Measurements from ENCODE around the gene SULT2B1.
"Not testable (repeated sequence)": the region's sequence is repeated elsewhere in the genome, so short reads cannot be mapped to it uniquely, and the experiment has no call there.

The SULT2B1 gene

DNA sequence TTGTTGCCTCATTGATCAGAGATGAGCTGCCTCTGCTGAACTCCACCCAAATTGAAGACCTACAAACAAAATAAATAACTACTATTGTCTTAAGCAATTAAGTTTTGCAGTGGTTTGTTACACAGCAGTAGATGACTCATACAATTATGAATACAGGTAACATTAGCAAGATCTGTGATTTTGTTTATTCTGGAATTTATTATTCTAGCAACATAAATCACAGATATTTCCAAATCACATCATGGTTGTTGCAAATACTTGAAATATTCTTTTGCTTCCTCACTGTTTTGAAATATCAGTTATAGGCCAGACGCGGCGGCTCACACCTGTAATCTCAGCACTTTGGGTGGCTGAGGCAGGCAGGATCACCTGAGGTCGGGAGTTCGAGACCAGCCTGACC is 27.2 kb upstream of the SULT2B1 start:
- DNase-seq (ENCODE audit: extremely low read depth in 1 of 2, low read depth in 1 of 2) = no peak

DNA sequence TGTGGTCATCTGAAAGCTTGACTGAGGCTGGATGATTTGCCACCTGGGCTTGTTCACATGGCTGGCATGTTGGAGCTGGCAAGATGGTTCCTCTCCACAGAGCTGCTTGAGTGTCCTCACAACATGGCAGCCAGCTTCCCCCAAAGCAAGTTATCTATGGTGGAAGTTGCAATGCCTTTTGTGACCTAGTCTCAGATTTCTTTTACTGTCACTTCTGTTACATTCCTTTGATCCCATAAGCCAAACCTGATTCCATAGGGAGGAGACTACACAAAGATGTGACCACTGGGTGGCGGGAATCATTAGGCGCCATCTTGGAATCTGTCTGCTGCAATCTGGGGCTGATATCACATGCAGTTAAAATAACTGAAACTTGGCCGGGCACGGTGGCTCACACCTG is 22.8 kb upstream of the SULT2B1 start:
- DNase-seq (ENCODE audit: extremely low read depth in 1 of 2, low read depth in 1 of 2) = no peak

DNA sequence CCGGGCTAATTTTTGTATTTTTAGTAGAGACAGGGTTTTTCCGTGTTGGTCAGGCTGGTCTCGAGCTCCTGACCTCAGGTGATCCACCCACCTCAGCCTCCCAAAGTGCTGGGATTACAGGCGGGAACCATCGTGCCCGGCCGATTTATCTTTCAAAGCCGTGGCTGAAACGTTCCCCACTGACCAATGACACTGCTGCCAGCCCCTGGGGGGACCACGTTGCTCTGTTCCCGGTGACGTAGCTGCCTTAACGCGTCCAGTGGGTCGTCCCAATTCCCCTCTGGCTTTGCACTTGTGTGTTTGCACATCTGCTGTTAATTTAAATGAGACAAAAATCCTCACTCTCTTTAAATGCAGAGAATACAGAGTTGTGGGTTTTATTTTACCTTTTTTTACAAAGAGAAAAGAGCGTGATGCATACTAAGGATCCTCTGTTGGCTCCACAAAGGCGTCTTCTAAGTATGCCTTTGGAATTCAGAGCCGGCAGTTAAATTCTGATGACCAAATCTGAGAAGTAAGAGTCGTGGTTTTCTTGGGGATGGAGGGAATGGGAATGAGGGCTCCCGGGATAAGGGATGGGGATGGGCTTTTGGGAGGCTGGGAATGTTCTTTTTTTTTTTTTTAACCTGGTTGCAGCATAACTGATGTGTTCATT is 21.8 kb upstream of the SULT2B1 start:
- no peak for DNase-seq (ENCODE audit: extremely low read depth in 1 of 2, low read depth in 1 of 2)

DNA sequence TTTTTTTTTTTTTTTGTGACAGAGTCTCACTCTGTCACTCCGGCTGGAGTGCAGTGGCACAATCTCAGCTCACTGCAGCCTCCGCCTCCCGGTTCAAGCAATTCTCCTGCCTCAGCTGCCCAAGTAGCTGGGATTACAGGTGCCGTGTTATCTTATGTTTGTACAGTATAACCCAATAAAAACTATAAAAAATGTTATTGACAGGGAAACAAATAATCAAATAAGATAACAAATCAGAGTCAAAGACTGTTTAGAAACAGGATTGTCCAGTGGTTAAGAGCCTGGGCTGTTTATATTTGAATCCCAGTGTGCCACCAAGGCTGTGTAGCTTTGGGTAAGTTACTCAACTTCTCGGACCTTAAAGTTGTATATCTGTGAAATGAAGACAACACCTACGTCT is 21.2 kb upstream of the SULT2B1 start:
- DNase-seq (ENCODE audit: extremely low read depth in 1 of 2, low read depth in 1 of 2) = no peak

DNA sequence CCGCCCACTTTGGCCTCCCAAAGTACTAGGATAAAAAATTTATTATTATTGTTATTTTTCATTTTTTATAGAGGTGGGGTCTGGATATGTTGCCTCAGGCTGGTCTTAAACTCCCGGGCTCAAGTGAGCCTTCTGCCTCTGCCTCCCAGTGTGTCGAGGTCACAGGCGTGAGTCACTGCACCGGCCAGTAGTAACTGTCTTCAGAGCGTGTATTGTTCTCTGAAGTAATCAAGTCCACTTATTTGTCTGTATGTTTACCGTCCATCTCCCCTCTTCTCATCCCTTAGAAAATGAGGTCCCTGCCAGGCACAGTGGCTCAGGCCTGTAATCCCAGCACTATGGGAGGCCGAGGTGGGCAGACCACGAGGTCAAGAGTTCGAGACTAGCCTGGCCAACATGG is 18.2 kb upstream of the SULT2B1 start:
- no peak for DNase-seq (ENCODE audit: extremely low read depth in 1 of 2, low read depth in 1 of 2)

DNA sequence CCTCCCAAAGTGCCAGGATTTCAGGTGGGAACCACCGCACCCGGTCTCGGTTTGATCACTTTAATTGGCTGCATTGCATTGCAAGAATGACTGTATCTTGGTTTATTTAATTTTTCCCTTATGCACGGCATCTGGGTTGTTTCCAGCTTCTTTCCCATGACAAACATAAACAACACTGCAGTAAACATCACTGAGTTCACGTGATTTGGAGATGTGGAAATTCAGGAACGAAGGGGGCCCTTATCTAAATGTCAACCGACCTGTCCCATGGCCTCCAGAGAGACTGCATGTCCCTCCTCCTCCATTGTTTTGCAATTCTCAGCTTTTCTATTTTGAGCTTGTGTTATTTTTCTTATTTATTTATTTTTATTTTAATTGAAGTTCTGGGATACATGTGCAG is 14.4 kb upstream of the SULT2B1 start:
- DNase-seq (ENCODE audit: extremely low read depth in 1 of 2, low read depth in 1 of 2) = no peak

DNA sequence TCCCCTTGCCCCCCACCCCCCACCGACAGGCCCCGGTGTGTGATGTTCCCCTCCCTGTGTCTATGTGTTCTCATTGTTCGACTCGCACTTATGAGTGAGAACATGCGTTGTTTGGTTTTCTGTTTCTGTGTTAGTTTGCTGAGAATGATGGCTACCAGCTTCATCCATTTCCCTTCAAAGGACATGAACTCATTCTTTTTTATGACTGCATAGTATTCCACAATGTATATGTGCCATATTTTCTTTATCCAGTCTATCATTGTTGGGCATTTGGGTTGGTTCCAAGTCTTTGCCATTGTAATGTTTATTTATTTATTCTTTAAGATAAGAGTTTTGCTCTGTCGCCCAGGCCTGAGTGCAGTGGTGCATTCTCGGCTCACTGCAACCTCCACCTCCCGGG is 13.9 kb upstream of the SULT2B1 start:
- DNase-seq (ENCODE audit: extremely low read depth in 1 of 2, low read depth in 1 of 2) = not testable (repeated sequence)

DNA sequence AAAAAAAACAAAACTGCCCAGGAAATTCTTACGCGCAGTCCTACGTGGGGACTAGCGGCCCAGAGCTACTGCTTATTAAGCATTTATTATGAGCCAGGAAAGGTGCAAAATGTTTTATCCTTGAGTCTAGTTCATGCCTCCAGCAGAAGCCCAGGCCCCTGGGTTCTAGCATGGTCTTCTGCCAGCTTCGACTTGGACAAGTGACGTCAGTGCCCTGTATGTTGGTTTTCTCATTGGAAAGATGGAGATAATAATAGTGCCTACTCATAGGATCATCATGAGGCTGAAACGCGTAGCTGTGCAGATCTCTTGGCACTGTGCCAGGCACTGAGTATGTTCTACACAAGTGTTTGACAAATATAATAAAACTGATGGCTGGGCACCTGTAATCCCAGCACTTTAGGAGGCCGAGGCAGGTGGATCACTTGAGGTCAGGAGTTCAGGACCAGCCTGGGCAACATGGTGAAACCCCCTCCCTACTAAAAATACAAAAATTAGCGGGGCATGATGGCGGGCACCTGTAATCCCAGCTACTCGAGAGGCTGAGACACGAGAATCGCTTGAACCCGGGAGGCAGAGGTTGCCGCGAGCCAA is 12.4 kb upstream of the SULT2B1 start:
- DNase-seq (ENCODE audit: extremely low read depth in 1 of 2, low read depth in 1 of 2) = no peak

DNA sequence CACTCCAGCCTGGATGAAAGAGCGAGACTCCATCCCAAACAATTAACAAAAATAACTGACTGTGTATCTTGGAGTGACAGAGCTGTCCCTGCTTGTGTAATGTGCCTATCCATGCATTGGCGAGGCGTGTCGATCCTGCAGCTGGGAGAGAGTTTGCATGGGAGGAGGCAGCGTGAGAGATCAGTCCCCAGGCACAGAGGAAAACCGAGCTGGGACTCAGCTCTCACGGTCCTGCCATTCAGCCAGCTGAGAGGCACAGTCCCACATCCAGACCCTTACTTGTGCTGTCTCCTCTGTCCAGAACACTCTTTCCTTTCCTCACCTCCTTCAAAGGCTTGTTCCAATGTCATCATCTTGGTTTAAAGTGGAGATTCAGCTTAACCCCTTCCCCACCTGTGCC is 11.9 kb upstream of the SULT2B1 start:
- DNase-seq (ENCODE audit: extremely low read depth in 1 of 2, low read depth in 1 of 2) = no peak

DNA sequence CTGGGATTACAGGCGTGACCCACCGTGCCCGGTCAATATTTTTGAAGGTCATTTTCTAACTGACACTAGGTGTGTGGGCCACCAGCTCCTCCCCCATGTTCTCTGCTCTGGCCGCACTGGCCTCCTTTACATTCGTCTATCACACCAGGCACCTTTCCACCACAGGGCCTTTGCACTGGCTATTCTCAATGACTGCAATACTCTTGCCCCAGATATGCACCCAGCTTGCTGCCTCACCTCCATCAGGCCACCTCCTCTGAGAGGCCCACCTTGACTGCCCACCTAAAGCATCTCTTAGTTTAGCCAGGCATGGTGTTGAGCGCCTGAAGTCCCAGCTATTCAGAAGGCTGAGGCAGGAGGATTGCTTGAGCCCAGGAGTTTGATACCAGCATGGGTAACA is 10.2 kb upstream of the SULT2B1 start:
- no peak for DNase-seq (ENCODE audit: extremely low read depth in 1 of 2, low read depth in 1 of 2)

DNA sequence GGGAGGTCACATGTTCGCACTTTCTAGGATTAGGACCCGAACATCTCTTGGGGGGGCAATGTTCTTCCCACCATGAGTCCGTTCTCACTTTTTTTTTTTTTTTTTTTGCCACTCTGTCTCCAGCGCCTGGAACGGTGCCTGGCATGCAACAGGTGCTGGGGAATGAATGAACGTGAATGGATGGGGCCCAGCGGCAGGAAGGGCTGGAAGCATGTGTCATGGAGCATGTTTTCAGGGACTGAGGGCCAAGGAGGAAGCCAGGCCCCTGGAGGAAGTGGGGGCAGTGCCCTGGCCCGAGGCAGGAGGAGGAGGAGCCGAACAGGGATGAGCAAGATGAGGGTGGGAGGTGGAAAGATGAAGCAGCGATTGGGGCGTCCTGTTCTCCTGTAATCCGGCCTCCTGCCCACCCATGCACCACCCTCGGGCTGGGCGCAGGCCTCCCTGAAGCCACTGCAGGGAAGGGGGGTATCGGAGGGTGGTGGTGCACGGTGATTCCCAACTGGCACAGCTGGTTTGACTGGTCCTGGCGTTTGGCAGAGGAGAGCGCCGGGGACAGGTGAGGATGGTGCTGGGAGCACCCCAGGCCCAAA is 8.8 kb upstream of the SULT2B1 start:
- no peak for DNase-seq (ENCODE audit: extremely low read depth in 1 of 2, low read depth in 1 of 2)

DNA sequence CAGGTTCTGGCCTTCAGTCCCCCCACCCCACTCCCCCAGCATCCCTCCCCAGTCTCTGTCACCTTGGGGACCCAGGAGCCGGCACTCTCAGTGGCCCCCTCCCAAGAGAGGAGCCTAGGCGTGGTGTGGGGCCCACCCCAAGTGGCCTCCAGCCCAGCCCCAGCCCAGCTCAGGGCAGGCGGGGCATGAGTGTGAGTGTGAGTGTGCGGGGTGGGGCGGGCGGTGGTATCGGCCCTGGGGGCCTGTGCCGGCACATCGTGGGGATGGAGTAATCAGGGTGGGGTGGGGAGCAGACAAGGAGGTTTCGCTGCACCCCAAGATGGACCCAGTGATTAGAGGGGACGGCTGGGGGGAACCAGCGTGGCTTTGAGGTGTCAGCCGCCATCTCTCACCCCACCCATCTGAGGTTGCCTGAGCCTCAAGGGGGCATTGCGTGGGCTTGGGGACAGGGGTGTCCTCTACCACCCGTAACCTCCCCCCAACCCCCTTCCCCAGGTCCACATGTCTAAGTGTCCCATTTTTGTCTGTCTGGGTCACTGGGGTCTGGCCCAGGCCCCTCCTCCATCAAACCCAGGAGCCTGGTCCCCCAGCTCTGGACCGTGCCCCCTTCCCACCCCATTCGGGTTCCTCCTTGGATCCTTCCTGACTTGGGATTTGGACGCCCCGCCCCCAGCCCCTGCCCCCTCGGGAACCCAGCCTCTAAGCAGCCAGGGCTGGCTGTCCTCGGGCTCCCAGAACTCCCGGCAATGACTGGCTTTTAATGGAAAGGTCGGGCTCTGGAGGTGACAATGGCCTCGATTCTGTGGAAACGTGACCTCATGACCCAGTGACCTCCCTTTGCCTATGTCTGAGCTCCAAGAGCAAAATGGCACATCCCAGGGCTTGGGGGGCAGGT is 6.9 kb upstream of the SULT2B1 start:
- DNase-seq (ENCODE audit: extremely low read depth in 1 of 2, low read depth in 1 of 2) = no peak

DNA sequence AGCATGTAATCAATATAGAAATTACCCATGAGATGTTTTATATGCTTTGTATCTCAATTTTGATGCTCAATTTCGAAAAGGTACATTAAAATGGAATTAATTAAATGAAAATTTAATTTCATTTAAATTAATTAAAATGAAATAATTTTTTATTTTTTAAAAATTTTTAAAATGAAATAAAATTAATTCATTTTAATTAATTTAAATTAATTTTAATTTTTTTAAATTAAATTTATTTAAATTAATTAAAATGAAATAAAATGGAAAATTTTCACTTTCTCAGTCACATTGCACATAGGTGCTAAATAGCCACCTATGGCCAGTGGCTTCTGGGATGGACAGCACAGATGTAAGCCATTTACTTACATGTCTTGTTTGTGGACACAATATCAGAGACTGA is 4.2 kb upstream of the SULT2B1 start:
- no peak for DNase-seq (ENCODE audit: extremely low read depth in 1 of 2, low read depth in 1 of 2)

DNA sequence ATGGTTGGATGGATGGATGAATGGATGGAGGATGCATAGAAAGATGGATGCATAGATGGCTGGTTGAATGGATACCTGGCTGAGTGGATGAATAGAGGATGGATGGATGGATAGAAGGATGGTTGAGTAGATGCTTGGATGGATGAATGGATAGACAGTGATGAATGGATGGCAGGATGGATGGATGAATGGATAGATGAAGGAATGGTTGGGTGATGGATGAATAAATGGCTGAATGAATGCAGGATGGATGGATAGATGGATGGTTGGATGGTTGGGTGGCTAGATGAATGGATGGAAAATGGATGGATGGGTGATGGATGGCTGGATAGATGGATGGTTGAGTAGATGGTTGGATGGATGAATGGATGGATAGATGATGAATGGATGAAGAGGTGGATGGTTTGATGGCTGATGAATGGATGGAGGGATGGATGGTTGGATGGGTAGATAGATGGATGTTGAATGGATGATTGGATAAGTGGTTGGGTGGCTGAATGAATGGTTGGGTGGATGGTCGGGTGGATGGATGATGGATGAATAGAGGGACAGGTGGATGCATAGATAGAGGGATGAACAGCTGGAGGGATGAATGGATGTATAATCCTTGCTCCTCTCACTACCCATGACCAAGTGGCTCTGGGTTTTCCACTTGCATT is 3.6 kb upstream of the SULT2B1 start:
- no peak for DNase-seq (ENCODE audit: extremely low read depth in 1 of 2, low read depth in 1 of 2)

DNA sequence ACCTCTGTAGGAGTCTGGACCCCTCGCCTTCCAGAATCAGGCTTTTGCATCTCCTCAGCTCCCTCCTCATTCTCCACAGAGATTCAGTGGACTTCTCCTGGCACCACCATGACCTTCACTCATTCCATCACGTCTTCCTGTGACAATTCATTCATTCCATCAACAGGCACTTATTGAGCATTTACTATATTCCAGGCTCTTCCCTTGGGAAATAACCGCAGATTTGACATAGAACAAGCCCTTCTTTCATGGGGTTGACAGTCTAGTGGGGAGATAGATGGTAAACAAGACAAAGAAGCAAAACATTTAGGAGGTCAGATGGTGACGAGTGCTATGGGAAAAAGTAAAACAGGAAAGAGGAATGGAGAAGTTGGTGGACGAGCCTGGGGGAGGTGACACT is 2.6 kb upstream of the SULT2B1 start:
- DNase-seq (ENCODE audit: extremely low read depth in 1 of 2, low read depth in 1 of 2) = no peak

DNA sequence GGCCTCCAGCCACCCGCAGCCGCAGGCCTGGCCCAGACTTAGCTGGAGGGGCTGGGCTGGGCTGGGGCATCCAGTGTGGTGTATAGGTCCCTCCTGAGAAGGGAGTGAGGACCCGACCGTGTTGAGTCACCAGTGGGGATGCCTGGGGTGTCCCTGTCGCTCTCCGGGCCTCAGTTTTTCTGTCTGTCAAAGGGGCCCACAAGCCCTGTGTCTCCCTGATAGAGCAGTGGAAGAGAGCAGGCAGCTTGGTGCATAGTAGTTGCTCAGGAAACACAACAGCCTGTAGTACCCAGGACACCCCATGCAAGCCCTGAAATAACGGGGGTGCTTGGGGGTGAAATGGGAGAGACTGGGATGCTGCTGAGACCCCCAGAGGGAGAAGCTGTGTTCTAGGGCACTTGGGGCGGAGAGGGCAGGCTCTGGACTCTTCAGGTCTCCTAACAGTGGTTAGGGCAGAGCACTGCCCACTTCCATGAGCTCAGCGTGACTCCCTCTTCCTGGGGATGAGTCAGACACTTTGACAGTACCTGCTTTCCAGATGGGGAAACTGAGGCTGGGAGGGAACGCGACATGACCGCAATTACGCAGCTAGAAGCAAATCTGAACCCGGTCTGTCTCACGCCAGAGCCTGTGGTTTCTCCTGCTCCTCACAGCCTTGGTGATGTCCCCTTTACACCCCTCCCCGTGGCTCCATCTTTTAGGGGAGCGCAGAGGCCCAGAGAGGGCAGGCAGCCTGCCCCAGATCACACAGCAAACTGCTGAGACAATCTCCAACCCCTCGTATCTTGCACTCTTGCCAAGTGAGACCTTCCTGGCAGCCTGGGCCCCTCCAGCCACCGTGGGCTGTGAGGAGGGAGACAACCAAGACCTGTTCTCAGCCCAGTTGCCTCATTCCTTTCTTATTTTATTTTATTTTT is 692 bp downstream of the SULT2B1 start:
- DNase-seq (ENCODE audit: extremely low read depth in 1 of 2, low read depth in 1 of 2) = no peak

DNA sequence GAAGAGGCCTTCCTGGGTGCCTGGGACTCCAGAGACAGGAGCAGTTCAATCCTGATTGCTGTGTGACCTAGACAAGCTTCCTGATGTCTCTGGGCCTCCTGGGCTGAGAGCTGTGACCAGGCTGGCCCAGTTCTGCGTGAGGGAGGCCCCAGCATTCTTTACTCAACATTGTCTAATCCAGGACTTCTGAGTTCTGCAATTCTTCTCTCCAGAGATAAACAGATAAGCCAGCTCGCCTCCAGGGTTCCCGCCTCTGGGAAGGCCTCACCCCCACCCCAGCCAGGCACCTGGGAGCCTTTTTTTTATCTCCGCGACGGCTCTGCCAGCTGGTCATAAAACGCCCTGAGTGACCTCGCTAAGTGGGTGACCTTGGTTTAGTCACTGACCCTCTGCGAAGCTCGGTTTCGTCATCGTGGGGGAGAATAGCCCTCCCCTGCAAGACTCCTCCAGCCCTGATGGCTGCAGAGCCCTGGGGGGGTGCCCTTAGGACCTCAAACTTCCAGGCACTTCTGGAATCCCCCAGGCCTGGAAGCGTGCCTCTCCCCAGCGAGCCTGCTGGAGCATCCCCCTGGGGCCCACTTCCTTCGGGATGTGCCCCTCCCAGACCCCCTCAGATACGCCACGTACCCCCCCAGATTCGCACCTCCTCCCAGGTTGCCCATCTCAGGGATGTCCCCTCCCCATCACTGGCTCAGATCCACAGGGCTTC is 1.9 kb downstream of the SULT2B1 start:
- DNase-seq (ENCODE audit: extremely low read depth in 1 of 2, low read depth in 1 of 2) = no peak

DNA sequence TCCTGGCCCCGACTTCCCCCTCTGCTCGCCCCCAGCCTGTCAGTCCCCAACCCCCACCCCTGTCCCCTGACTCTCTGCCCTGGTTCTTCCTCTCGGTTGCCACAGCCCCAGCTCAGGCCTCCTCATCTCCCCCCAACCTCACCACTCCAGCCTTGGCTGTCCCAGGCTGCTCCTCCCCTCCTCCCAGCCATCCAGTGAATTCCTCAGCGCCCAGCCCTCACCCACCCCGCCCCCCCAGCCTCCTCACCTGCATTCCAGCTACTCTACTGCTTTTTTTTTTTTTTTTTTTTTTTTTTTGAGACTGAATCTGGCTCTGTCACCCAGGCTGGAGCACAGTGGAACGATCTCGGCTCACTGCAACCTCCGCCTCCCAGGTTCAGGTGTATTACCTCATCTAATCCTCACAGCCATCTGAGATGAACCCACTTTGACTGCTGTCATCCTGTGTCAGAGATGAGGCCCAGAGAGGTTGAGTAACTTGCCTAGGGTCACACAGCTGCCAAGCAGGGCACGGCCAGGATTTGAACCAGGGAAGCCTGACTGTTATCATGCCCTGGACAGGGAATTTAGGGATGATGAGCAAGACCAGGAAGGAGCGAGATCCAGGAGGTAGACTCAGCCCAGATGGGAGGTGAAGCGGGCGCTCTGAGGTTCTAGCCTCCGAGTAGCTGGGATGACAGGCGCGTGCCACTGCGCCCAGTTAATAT is 2.6 kb downstream of the SULT2B1 start:
- DNase-seq (ENCODE audit: extremely low read depth in 1 of 2, low read depth in 1 of 2) = no peak

DNA sequence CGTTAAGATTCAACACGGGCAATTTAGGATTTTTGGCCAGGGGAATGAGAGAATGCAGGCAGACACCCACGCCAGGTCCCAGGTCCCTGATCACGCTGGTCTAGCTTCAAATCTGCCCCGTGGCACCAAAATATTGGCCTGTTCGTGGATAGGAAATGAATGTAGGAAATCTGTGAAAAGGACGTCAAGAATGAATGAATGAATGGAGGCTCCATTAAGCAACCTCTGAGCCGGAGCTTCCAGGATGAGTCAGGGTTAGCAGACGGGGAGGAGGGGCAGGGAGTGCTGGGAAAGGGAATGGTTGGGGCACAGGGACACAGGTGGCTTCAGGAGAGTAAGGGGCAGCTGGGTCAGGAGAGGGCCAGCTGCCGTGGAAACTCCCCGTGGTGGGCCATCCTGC is 4.2 kb downstream of the SULT2B1 start:
- no peak for DNase-seq (ENCODE audit: extremely low read depth in 1 of 2, low read depth in 1 of 2)
